Pulmonary artery endothelial cell (primary cell): Measurements from ENCODE around the gene CLPX. TPM values are rescaled to one million over a fixed set of nuclear protein-coding genes. Genes with fewer than 3 reads are reported as not detected.
"Not testable (repeated sequence)": the region's sequence is repeated elsewhere in the genome, so short reads cannot be mapped to it uniquely, and the experiment has no call there.

ENCODE experiments used
- DNase-seq: peaks from one replicate; pipeline ENCODE4 v3.0.0-alpha.2; 2011; ENCODE audit warnings: low read depth, low spot score
- total RNA-seq: library from RNA; depleted of rRNA; stranded (reverse); fragments of >200 nt; gene quantifications from 2 replicates; pipeline ENCODE4 v1.2.3, GENCODE V29; 2014

The CLPX gene
- total RNA-seq, 1 donor from 2014 or later: 45.5 TPM

DNA sequence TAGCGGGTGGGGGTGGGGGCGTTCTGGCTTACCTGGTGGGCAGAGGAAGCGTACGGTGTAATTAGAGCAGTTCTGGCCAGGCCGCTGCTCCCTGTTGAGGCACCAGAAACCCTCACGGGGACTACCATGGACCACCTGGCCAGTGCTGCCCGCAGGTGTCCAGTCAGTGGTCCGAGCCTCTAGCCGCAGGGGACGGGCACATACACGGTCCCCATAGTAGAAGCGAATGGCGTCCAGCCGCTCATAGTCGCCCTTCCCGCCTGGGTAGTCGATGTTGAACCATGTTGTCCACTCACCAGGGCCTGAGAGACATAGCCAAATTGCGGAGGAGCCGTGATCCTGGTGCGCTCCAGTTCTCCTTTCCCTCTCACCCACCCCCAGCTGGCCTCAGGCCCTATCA, 21.6 kb upstream of the CLPX start:
- DNase-seq: no peak

DNA sequence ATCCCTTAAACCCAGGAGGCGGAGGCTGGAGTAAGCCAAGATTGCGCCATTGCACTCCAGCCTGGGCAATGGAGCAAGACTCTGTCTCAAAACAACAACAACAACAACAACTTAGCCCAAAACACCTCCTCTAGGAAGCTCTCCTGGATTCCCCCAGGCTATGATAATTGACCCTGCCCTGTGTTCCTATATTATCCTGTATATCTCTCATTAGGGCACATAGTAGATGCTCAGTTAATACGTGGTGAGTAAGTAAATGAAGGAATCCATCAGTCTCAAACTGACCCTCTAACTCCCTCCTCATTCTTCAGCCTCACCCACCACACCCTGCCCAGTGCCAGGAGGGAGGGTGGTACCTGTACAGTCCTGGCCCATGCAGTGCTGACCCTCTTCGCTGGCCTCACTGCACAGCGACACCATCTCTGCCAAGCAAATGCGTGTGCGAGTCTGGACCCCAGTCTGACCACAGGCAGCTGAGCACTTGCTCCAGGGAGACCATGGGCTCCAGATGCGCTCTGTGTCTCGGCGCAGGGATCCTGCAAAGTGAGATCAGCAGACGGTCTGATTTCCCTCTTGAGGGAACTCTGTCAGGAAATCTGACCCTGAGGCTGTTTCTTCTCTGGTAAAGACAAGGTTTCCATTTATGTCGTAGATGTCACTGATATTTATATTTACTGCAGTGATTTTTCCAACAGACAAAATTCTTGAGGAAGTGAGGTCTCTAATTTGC, 20.0 kb upstream of the CLPX start:
- DNase-seq: no peak

DNA sequence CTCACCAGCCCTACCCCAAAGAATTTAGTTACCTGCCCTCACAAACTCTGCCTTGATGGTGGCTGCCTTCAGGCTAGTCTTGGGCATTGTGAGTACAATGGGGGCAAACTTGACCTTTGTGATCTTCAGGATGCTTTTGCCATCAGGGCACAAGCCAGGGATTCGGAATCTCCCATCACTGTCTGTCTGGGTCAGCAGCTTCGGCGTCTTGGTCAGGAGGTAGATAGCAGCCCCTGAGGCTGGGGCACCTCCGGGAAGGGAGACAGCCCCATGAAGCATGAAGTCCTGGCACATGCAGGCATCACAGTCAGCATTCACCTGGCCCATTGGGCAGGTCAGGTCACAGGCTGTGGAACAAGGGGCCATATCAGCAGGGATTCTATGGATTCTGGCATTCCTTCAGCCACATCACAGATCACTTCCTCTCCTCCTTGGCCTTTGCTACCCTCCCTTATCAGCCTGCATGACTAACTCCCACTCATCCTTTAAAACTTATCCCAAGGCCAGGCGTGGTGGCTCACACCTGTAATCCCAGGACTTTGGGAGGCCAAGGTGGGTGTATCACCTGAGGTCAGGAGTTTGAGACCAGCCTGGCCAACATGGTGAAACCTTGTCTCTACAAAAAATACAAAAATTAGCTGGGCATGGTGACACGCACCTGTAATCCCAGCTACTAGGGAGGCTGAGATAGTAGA, 19.2 kb upstream of the CLPX start:
- no peak for DNase-seq

DNA sequence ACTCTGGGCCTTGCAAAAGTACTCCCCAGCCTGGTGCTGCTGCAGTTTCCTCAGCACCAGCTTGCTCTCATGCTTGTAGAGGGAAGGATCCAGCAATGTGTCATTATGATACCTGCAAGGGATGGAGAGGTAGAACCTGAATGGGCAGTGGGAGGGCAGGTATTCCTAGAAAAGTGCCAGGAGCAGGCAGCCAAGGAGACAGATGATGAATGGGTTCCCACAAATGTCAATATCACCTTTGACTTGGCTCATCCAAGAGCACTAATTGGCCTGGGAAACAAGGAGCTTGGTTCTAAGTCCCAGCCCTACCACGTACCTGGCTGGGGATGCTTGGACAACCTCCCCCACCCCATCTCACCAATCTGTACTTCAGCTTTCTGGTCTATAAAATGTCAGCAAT, 16.8 kb upstream of the CLPX start:
- DNase-seq: no peak

DNA sequence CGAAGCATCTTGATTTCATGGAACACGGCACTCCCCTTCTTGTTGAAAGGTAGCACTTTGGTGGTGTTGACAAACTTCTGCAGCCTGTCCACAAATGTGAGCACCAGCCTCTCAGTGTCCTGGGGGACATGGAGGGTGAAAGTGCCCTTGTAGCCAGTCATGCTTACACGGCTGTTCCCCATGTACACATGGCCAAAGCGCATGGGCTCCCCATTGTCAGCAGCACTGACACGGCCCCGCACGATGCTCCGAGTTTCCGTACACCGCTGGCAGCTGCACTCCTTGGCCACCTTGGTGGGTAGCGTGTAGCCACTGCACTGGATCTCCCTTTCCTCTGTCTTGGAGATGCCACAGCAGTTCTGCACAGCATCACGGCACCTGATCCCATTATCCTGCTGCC, 13.4 kb upstream of the CLPX start:
- DNase-seq: no peak

DNA sequence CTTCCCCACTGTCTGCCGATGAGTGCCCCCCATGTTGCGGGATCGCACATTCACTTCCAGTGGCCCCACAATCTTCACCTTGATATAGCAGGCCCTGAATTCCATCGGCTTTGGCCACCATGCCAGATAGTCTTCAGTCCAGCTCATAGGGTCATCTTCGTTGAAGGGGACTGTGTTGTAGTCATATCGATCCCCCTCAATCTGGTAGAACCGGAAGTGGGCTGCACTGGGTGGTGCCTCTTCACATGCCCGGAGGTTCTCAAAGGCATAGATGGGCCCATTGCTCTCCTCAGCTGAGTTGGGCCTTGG, 12.1 kb upstream of the CLPX start:
- no peak for DNase-seq

DNA sequence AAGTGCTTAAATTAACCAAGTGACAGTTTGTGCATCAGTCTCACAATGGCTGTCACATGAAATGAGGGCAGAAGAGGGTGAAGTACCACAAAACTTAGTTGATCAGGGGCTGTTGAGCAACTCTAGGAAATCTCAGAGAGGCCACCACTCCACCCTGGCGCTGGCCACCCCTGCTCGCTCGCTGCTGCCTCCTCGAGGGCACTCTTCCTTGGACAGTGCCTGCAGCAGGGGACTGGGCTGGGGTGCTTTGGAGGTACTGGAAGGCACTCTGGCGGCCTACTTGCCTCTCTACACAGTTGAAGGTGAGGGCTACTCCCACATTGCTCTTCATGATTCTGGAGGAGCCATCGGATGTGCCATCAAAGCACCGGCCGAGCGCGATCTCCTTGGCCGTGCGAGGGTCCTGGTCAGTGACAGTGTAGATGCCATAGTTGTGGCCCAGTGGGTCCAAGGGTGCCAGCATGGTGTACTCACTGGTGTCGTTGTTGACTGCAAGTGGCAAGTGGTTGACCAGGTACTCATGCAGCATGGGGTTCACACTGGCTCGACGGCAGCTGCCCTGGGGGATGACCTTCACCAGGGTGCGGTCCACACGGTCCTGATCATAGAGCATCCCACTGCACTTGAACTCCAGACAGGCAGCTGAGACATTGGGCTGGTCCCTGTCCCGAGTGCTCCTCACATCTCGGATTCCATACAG, 11.6 kb upstream of the CLPX start:
- DNase-seq: no peak

DNA sequence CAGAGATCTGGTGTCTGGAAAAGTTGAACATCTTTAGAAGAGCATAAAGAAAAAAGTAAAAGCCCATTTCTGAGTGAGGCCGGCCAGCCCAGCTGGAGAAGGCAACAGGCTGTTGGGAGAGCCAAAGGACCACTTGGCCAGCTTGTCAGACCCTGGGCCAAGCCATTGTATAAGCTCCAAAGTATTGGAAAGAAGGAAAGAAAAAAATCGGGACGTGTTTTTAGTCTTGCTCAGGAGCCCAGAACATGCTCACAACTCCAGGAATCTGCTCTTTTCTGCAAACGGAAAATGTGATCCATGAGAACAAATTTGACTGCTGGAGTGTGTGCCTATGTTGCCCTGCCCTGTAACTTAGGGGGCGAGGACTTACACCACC, 10.4 kb upstream of the CLPX start:
- no peak for DNase-seq

DNA sequence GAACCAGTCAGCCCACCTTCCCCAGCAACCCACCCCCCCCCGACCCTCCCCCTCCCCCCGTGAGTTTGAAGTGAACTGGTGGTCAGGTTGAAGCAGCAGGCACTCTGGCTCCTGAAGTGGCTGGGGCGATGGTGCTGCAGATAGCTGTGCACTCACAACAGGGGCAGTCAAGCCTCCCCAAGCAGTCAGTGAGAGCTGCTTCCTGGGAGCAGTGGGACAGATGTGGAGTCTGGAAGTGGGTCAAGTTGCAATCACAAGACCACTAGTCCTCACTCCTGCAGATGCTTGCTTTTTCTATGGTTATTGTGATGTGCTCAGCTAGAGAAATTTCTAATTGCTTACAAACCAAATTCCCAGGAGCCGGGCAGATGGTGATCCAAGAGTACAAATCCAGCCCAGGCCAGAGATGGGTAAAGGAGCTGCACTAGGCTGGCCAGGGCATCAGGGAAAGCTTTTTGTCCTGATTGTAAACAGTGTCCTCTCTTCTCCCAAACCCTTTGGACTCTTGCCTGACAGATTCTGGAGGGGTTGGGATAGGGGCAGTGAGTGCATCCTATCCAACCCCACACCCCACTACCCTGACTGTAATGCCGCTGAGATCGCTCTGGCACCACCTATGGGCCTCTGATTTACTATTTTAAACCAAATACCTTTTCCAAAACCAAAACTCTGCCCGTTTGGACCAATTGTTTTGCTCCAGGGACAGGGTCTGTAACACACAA, 9.8 kb upstream of the CLPX start:
- no peak for DNase-seq

DNA sequence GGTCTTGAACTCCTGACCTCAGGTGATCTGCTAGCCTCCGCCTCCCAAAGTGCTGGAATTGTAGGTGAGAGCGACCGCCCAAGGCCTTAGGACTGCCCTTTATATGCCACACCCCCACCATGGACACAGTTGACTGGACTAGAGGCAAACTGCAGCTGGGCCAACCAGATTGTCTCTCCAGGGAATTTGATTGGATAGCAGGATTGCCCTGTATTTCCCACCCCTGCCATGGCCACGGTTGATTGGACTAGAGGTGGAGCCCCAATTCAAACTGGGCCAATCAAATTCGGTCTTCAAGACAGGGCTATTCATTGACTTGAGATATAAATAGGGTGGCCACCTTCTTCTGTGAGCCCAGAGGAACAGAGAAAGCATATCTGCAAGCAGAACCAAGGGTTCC, 6.9 kb upstream of the CLPX start:
- no peak for DNase-seq

DNA sequence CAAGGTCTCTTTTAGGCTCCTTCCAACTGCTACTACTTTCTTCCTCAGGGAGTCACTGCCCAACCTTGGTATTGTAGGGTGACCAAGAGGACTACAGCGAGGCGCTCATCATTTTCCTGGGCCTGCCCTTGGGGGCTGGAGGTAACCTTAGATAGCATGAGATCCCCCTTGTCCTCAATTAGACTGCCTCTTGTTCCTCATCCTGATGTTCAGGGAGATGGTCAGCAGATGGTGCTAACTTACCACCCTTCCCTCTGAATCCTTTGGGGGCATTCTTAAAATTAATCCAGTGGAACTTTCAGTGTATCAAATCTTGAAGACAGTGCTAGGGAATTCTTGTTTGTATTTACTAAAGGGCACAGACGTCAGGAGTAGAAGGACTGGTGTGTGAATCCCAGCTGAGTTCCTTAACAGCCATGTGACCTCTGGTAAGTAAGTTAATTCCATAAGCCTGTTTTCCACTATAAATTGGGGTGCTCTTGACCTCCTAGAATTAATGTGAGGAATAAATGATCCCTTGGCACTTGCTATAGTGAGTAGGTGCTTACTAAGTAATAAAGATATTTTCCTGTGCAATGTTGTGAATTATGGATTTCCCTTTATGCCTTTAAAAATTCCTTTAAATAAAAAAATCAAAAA, 4.1 kb upstream of the CLPX start:
- DNase-seq: no peak

DNA sequence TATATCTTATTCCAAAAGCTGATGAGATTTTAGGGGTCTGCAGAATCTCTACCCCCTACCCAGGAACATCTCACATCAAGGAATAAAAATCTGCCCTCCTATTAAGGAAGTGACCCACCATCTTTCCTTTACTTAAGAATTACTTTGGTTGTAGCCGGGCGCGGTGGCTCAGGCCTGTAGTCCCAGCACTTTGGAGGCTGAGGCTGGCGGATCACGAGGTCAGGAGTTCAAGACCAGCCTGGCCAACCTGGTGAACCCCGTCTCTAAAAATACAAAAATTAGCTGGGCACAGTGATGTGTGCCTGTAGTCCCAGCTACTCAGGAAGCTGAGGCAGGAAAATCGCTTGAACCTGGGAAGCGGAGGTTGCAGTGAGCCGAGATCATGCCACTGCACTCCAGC, 3.3 kb upstream of the CLPX start:
- not testable (repeated sequence) for DNase-seq

DNA sequence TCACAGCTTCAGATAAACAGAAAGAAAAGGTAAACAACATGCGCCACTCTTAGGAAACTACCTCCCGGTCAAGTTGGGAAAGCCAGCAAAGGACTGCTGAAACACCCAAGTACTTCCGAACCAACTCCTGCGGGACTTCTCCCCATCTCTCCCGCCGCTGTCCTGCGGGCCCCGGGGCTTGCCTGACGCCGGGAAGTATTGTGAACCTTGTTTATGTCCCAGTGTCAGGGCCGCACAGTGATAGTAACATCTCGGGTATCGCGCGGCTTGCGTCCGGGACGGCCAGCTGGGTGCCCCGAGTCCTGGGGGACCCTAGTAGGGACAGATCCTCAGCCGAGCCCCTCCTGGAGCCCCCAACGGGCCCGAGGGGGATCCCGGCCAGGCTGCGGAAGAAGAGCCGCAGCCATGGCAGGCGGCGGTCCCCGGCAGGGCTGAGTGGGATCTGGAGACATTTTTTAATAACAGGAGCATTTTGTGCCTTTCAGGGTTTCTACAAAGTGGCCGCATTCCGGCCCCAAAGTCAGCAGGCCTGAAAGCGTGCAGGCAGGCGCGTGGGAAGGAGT, 756 bp downstream of the CLPX start:
- peak; percentile 17 for DNase-seq

DNA sequence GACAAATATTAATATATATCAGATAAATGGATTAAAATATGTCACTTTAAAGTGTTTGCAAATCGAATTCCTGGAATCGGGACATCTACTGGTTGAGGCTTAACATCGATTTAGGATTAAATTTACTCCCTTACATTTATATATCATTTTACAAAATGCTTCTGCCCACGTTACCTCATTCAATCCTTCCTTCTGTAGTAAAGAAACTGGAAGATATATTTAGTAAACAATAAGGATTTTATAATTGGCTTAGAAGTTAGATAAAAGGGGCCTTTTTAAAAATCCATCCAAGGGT, 1.3 kb downstream of the CLPX start:
- no peak for DNase-seq

DNA sequence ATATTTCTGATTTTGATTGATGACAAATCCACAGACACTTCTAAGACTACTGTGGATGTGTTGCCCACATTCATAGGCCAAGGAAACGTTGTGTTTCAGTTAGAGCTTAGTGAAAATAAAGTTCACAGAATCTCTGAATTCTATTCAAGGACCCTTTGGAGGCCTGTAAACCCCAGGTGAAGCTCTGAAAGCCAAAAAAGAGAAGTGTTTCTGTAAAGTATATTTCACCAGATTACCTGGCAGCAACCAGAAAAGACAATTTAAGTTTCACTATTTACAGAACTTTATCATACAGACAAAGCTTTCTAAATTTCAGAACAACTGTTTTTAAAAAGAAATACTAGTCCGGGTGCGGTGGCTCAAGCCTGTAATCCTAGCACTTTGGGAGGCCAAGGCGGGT, 2.6 kb downstream of the CLPX start:
- no peak for DNase-seq

DNA sequence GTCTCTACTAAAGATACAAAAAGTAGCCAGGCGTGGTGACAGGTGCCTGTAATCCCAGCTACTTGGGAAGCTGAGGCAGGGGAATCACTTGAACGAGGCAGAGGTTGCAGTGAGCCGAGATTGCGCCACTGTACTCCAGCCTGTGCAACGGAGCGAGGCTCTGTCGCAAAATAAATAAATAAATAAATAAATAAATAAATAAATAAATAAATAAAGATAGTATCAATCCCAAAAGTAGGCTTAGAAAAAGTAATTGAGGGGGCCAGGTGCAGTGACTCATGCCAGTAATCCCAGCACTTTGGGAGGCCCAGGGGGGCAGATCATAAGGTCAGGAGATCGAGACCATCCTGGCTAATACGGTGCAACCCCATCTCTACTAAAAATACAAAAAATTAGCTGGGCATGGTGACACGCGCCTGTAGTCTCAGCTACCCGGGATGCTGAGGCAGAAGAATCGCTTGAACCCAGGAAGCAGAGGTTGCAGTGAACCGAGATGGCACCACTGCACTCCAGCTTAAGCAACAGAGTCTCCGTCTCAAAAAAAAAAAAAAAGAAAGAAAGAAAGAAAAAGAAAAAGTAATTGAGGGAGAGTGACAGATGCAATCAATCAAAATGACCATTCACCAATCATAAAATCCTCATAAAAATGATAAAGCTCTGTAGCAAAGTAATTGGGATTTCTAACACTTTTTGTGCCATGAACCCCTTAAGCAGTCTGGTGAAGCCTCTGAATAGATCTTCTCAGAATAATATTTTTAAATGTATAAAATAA, 3.4 kb downstream of the CLPX start:
- DNase-seq: not testable (repeated sequence)

DNA sequence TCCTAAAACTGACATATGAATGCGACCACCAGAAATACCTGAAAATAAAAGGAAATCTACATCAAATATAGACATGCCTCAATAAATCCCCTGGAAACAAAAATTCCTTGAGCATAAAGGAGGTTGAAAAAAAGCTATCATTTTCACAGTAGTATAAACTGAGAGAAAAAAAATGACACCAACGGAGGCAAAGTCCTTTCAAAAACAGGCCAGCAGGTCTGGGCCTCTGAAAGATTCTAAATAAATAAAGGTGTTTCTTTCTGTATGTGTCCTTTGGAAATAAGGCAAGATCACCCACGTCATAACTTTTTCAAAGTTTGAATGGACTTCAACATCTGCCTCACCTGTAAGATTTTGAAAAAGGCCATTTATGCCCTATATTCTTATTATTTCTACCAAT, 5.0 kb downstream of the CLPX start:
- no peak for DNase-seq

DNA sequence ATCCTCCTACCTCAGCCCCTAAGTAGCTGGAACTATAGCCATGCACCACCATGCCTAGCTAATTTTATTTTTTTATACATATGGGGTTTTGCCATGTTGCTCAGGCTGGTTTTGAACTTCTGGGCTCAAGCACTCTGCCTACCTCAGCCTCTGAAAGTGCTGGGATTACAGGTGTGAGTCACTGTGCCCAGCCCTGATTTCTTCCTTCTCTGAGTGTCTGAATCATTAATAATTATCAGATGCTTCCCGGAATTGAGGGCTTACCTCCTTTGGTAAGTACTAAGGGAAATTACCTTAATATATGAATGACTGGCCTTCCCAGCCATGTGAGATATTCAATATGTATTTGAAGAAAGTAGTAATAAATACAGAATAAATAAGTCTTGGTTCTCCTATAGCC, 7.2 kb downstream of the CLPX start:
- DNase-seq: no peak

DNA sequence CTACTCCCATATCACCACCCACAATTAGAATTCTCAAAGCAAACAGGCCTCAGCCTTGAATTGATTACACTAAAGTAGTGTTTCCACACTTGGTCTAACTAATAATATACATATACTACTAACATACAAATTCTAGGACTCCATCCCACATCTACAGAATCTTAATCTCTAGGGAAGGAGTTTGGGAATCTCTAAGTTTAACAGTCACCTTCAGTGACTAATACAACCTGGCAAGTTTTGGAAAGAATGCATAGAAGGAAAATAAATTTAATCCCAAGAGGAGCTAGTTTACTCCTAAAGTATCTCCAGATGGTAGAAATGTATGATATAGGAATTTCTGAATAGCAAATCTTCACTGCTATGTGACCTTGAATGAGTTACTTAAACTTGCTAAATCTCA, 9.1 kb downstream of the CLPX start:
- DNase-seq: no peak

DNA sequence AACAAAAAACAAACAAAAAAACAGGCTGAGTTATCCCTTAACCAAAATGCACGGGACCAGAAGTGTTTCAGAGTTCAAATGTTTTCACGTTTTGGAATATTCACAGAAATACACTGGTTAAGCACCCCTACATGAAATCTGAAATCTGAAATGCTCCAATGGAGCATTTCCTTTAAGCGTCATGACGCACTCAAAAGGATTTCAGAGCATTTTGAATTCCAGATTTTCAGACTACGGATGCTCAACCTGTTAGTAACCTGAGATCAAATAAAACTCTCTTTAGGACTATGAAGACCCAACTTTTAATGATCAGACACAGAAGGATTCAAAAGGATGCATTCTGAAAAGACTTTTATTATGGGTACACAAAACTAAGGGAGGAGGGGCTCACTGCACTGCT, 9.6 kb downstream of the CLPX start:
- no peak for DNase-seq

DNA sequence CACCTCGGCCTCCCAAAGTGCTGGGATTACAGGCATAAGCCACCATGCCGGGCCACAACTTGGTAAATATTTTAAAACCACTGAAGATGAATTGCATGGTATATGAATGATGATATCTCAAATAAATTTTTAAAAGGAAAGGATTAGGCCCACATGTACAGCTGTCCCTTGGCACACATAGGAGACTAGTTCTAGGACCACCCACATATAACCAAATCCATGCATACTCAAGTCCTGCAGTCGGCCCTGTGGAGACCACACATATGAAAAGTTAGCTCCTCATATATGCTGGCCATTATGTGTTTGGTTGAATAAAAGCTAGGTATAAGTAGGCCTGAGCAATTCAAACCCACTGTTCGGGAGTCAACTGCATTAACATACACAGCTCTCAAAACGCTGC, 10.6 kb downstream of the CLPX start:
- DNase-seq: no peak
